A549 (cell line): ENCODE measurements around the gene RAP1GAP2. TPM values are rescaled to one million over a fixed set of nuclear protein-coding genes. Genes with fewer than 3 reads are reported as not detected.

Source experiments
- ATAC-seq, 2 experiments: fragments of 200-7000 bp in 1 of 2; fragments of >200 bp in 1 of 2; cut with Nextera tagmentation in 1 of 2; cut with Tn5 transposase in 1 of 2; 3 replicates each; pipeline versions ENCODE4 v1.8.0 to v1.9.1; 2018 to 2020; ENCODE audit warnings: mild to moderate bottlenecking in 1 of 2, moderate library complexity in 1 of 2
- CTCF ChIA-PET: fragments of 300-600 bp; sonication (Branson Sonifier 250); formaldehyde crosslinking; extraction: SDS; loops from one replicate; lab custom pipeline; 2021; ENCODE audit warnings: antibody characterized with exemption, inconsistent platforms; lab: Yijun Ruan, JAX
- POLR2A ChIA-PET: fragments of 350-600 bp; formaldehyde crosslinking; extraction: SDS; loops from one replicate; lab custom pipeline; 2021; ENCODE audit warnings: antibody characterized with exemption, inconsistent platforms; lab: Yijun Ruan, JAX
- DNase-seq, 2 experiments: peaks; one replicate each; pipeline versions ENCODE4 v3.0.0 to v3.0.0-alpha.2; 2011 to 2016; ENCODE audit warnings: low read depth in 1 of 2, low spot score in 1 of 2
- FAIRE-seq: peaks from 2 replicates; lab custom pipeline; 2011; peaks lifted over from hg19 to GRCh38; lab: Jason Lieb, UNC
- H3K27ac ChIP-seq, 2 experiments: fragments of >200 bp; sonication (Bioruptor Twin); formaldehyde crosslinking; 3 replicates each; pipeline ENCODE4 v1.5.1; 2016 to 2017
- H3K4me1 ChIP-seq: fragments of >200 bp; sonication (Bioruptor Twin); formaldehyde crosslinking; 3 replicates; pipeline ENCODE4 v1.6.1; 2016
- H3K4me2 ChIP-seq: fragments of >200 bp; sonication (Bioruptor Twin); formaldehyde crosslinking; 3 replicates; pipeline ENCODE4 v1.6.1; 2016
- H3K4me3 ChIP-seq: fragments of >200 bp; sonication (Bioruptor Twin); formaldehyde crosslinking; 3 replicates; pipeline ENCODE4 v1.5.1; 2016
- H3K9me3 ChIP-seq: fragments of >200 bp; sonication (Bioruptor Twin); formaldehyde crosslinking; 3 replicates; pipeline ENCODE4 v1.6.1; 2016
- ATOH8 ChIP-seq: fragments of 250-450 bp; sonication (Bioruptor Pico); IDR thresholded peaks from 2 replicates; pipeline ENCODE4 v1.5.0; 2020; ENCODE audit warnings: low read depth, mild to moderate bottlenecking, moderate library complexity
- EHMT2 ChIP-seq: fragments of 200-600 bp; sonication (generic); IDR thresholded peaks from 2 replicates; pipeline ENCODE4 v1.6.1; 2016; ENCODE audit warnings: antibody characterized with exemption, low read depth, mild to moderate bottlenecking, moderate library complexity
- GATA3 ChIP-seq: IDR thresholded peaks from 2 replicates; pipeline ENCODE4 v1.6.1; 2012; ENCODE audit warnings: borderline replicate concordance
- HOXA7 ChIP-seq: fragments of 250-450 bp; sonication (Bioruptor Pico); IDR thresholded peaks from 2 replicates; pipeline ENCODE4 v1.5.0; 2020; ENCODE audit warnings: mild to moderate bottlenecking, moderate library complexity
- HOXB13 ChIP-seq: fragments of 250-450 bp; sonication (Bioruptor Pico); IDR thresholded peaks from 2 replicates; pipeline ENCODE4 v1.5.0; 2020; ENCODE audit warnings: low read depth, mild to moderate bottlenecking, moderate library complexity
- HOXB5 ChIP-seq: fragments of 250-450 bp; sonication (Bioruptor Pico); IDR thresholded peaks from 2 replicates; pipeline ENCODE4 v1.5.0; 2020; ENCODE audit warnings: mild to moderate bottlenecking, moderate library complexity
- JUN ChIP-seq, 2 experiments: fragments of >200 bp; sonication (Bioruptor Twin); formaldehyde crosslinking; IDR thresholded peaks; 2 replicates in 1 of 2; 3 replicates in 1 of 2; pipeline ENCODE4 v1.6.1; 2016 to 2017
- KDM5A ChIP-seq: fragments of 200-600 bp; sonication (generic); IDR thresholded peaks from 2 replicates; pipeline ENCODE4 v1.6.1; 2016; ENCODE audit warnings: antibody characterized with exemption, mild to moderate bottlenecking
- MAFK ChIP-seq: fragments of 450-650 bp; IDR thresholded peaks from 2 replicates; pipeline ENCODE4 v1.6.1; 2014; ENCODE audit not compliant: partially characterized antibody
- NFE2L2 ChIP-seq: fragments of 150-350 bp; conservative IDR thresholded peaks from 2 replicates; pipeline ENCODE4 v1.6.1; 2014; ENCODE audit warnings: low read length
- PBX3 ChIP-seq: IDR thresholded peaks from 2 replicates; pipeline ENCODE4 v1.6.1; 2012
- POLR2AphosphoS2 ChIP-seq: conservative IDR thresholded peaks from 2 replicates; pipeline ENCODE4 v1.6.1; 2012; ENCODE audit warnings: low read length, improper control_type of control experiment, inconsistent platforms
- RARB ChIP-seq: fragments of 250-450 bp; sonication (Bioruptor Pico); IDR thresholded peaks from 2 replicates; pipeline ENCODE4 v1.8.0; 2021; ENCODE audit warnings: mild to moderate bottlenecking, moderate library complexity
- RCOR1 ChIP-seq: fragments of 150-350 bp; IDR thresholded peaks from 2 replicates; pipeline ENCODE4 v1.6.1; 2014; ENCODE audit warnings: antibody characterized with exemption, low read length, low read depth
- REST ChIP-seq: fragments of 200-600 bp; sonication (generic); IDR thresholded peaks from 2 replicates; pipeline ENCODE4 v1.6.1; 2016; ENCODE audit warnings: antibody characterized with exemption, mild to moderate bottlenecking, moderate library complexity
- SMC3 ChIP-seq: fragments of >200 bp; sonication (Bioruptor Twin); formaldehyde crosslinking; IDR thresholded peaks from 3 replicates; pipeline ENCODE4 v1.6.1; 2018; ENCODE audit warnings: inconsistent platforms
- TP53 ChIP-seq: fragments of 250-450 bp; sonication (Bioruptor Pico); IDR thresholded peaks from 2 replicates; pipeline ENCODE4 v1.5.0; 2021; ENCODE audit warnings: mild to moderate bottlenecking, moderate library complexity
- ZC3H11A ChIP-seq: fragments of 450-650 bp; IDR thresholded peaks from 2 replicates; pipeline ENCODE4 v1.6.1; 2014; ENCODE audit warnings: antibody characterized with exemption, mild to moderate bottlenecking
- ZSCAN20 ChIP-seq: fragments of 250-450 bp; sonication (Bioruptor Pico); IDR thresholded peaks from 2 replicates; pipeline ENCODE4 v1.8.0; 2022; ENCODE audit warnings: mild to moderate bottlenecking, moderate library complexity
- WGBS: methylation state at CpG from one replicate; pipeline ENCODE4 v1.1.6; 2017; ENCODE audit errors: missing lambda C conversion rate; 5-methylcytosine and 5-hydroxymethylcytosine counted together
- polyA plus RNA-seq, 4 experiments: library from polyadenylated mRNA; depleted of rRNA in 3 of 4; stranded (reverse); fragments of >200 nt; fragmentation: RNase III in 1 of 4; extraction: RNeasy Plus Mini Kit Qiagen cat#74134 plus additional on column Dnase treatment in 1 of 4; gene quantifications; 2 replicates in 3 of 4; 3 replicates in 1 of 4; pipeline ENCODE4 v1.2.3, GENCODE V29; 2011 to 2017
- TF ChIP-seq, protein P1 (sequence below): fragments of 450-650 bp; IDR thresholded peaks from 2 replicates; pipeline ENCODE4 v1.6.1; 2014; ENCODE audit warnings: antibody characterized with exemption
- TF ChIP-seq, protein P2 (sequence below): fragments of 250-450 bp; sonication (Bioruptor Pico); IDR thresholded peaks from 2 replicates; pipeline ENCODE4 v1.5.0; 2021; ENCODE audit warnings: mild to moderate bottlenecking, moderate library complexity, borderline replicate concordance

RAP1GAP2 gene
- polyA plus RNA-seq, 2 of the 4 experiments (the other 2 are of a cell fraction) = 8.3 to 20.8 TPM

DNA sequence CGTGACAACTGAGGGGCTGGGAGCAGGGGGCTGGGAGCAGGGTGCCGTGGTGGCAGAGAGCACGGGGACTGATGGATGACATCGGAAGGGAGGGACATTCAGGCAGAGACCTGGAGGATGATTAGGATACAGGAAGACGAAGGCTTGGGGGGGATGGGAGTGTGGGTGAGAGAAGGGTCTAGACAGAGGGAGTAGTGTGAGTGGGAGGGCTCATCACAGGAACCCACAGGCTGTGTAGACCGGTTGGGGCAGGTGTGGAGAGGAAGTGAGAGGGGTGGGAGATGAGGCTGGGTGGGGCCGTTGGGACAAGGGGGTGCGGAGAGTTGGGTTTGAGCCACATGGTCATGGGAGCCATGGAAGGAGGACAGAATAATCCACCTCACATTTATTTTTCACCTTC lies 83.8 kb downstream of the RAP1GAP2 start:
- no peak for ATAC-seq
- TF ChIP-seq MAFK (no peak), ZC3H11A (no peak), NFE2L2 (no peak), SMC3 (no peak), HOXB5 (CRISPR knock-in tag) (no peak), JUN (IDR thresholded peaks at IDR 0.05) (no peak), ATOH8 (CRISPR knock-in tag) (no peak), ZSCAN20 (no peak), GATA3 (no peak), HOXA7 (CRISPR knock-in tag) (no peak), PBX3 (no peak), POLR2AphosphoS2 (no peak), EHMT2 (no peak), HOXB13 (no peak)
- TF ChIP-seq, protein P1, sequence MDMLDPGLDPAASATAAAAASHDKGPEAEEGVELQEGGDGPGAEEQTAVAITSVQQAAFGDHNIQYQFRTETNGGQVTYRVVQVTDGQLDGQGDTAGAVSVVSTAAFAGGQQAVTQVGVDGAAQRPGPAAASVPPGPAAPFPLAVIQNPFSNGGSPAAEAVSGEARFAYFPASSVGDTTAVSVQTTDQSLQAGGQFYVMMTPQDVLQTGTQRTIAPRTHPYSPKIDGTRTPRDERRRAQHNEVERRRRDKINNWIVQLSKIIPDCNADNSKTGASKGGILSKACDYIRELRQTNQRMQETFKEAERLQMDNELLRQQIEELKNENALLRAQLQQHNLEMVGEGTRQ = no peak
- TF ChIP-seq, protein P2, sequence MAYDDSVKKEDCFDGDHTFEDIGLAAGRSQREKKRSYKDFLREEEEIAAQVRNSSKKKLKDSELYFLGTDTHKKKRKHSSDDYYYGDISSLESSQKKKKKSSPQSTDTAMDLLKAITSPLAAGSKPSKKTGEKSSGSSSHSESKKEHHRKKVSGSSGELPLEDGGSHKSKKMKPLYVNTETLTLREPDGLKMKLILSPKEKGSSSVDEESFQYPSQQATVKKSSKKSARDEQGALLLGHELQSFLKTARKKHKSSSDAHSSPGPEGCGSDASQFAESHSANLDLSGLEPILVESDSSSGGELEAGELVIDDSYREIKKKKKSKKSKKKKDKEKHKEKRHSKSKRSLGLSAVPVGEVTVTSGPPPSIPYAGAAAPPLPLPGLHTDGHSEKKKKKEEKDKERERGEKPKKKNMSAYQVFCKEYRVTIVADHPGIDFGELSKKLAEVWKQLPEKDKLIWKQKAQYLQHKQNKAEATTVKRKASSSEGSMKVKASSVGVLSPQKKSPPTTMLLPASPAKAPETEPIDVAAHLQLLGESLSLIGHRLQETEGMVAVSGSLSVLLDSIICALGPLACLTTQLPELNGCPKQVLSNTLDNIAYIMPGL (CRISPR knock-in tag) = no peak
- no peak overlapping the region for H3K4me2 ChIP-seq
- H3K9me3 ChIP-seq = no peaks in the 10 kb centered on the region
- no peak for FAIRE-seq
- WGBS = 85% methylated on average over 8 of the region's 8 CpGs
- H3K4me1 ChIP-seq = peaks cover 16% of the 10 kb centered on the region
- H3K4me3 ChIP-seq = no peak overlapping the region
- POLR2A ChIA-PET = interaction anchor here (0.5 kb wide), 1 partner anchor 121 kb away, joined by 3 read pairs; no protein-coding TSS in a partner anchor
- no peak for DNase-seq
- CTCF ChIA-PET = interaction anchor here (2.3 to 3.0 kb wide), 2 partner anchors 32 to 133 kb away, joined by 7 to 16 read pairs; no protein-coding TSS in a partner anchor
- no peak overlapping the region for H3K27ac ChIP-seq

GRCh38 chr17:2881295-2881694 lies 85.1 kb downstream of the RAP1GAP2 start:
- DNase-seq (no peak), FAIRE-seq (no peak), ATAC-seq (no peak)
- Histone ChIP-seq H3K4me1 (peaks cover 24% of the 10 kb centered on the region), H3K4me3 (no peak overlapping the region), H3K9me3 (no peaks in the 10 kb centered on the region), H3K4me2 (no peak overlapping the region), H3K27ac (no peak overlapping the region)
- 89% methylated on average over 5 of the region's 5 CpGs for WGBS
- POLR2A ChIA-PET = no interaction called here
- no peak for TF ChIP-seq REST
- TF ChIP-seq RCOR1 = no peak
- TF ChIP-seq KDM5A = no peak
- no peak for TF ChIP-seq RARB (CRISPR knock-in tag)
- no peak for TF ChIP-seq TP53 (CRISPR knock-in tag)
- CTCF ChIA-PET = interaction anchor here (1.2 to 1.9 kb wide), 2 partner anchors 14 to 33 kb away, joined by 3 to 10 read pairs; no protein-coding TSS in a partner anchor
